Fibroblast of lung (primary cell): ENCODE results near the gene DNM3. TPM values are rescaled to one million over a fixed set of nuclear protein-coding genes. Genes with fewer than 3 reads are reported as not detected.

ENCODE experiments used
- DNase-seq, 2 donors: peaks; one replicate each; pipeline versions ENCODE4 v3.0.0 to v3.0.0-alpha.2; 2010; ENCODE audit warnings: low read depth in 2 of 2
- H2AFZ ChIP-seq: 2 replicates; pipeline ENCODE4 v1.5.1; 2012; ENCODE audit warnings: low read length, control low read depth, inconsistent platforms
- H3K27ac ChIP-seq: 2 replicates; pipeline ENCODE4 v1.5.1; 2011; ENCODE audit warnings: low read length, control low read depth; ENCODE audit not compliant: insufficient read depth
- H3K27me3 ChIP-seq: 2 replicates; pipeline ENCODE4 v1.5.1; 2011; ENCODE audit warnings: mild to moderate bottlenecking, low read length; ENCODE audit not compliant: control insufficient read depth, insufficient read depth
- H3K36me3 ChIP-seq: 2 replicates; pipeline ENCODE4 v1.5.1; 2011; ENCODE audit warnings: low read length; ENCODE audit not compliant: control insufficient read depth, insufficient read depth
- H3K4me1 ChIP-seq: 2 replicates; pipeline ENCODE4 v1.5.1; 2011; ENCODE audit warnings: low read length; ENCODE audit not compliant: control insufficient read depth, insufficient read depth; ENCODE audit errors: extremely low read depth
- H3K4me2 ChIP-seq: 2 replicates; pipeline ENCODE4 v1.5.1; 2011; ENCODE audit warnings: low read length, control low read depth; ENCODE audit not compliant: insufficient read depth; ENCODE audit errors: extremely low read depth
- H3K4me3 ChIP-seq, 4 experiments: fragments of 200-600 bp in 1 of 4; sonication (generic) in 1 of 4; replicated peaks in 1 of 4; 2 replicates each; pipeline ENCODE4 v1.5.1; 2011 to 2016; ENCODE audit warnings: low read length in 4 of 4, low read depth in 3 of 4, mild to moderate bottlenecking in 3 of 4, control low read depth in 2 of 4, inconsistent platforms in 1 of 4, mixed read lengths in 1 of 4; ENCODE audit not compliant: insufficient read depth in 1 of 4; ENCODE audit errors: control extremely low read depth in 1 of 4
- H3K79me2 ChIP-seq: 2 replicates; pipeline ENCODE4 v1.5.1; 2012; ENCODE audit warnings: mild to moderate bottlenecking, low read length, inconsistent platforms; ENCODE audit not compliant: control insufficient read depth, insufficient read depth
- H3K9ac ChIP-seq: 2 replicates; pipeline ENCODE4 v1.5.1; 2011; ENCODE audit warnings: mild to moderate bottlenecking, low read length, control low read depth; ENCODE audit not compliant: insufficient read depth
- H3K9me3 ChIP-seq: 2 replicates; pipeline ENCODE4 v1.5.1; 2012; ENCODE audit warnings: low read depth, low read length; ENCODE audit not compliant: control insufficient read depth, insufficient read depth
- H4K20me1 ChIP-seq: 2 replicates; pipeline ENCODE4 v1.5.1; 2011; ENCODE audit warnings: low read length; ENCODE audit not compliant: control insufficient read depth, insufficient read depth; ENCODE audit errors: extremely low read depth
- CTCF ChIP-seq, 2 donors: IDR thresholded peaks in 1 of 2; conservative IDR thresholded peaks in 1 of 2; 1 replicate in 1 of 2; 2 replicates in 1 of 2; pipeline ENCODE4 v1.5.1; 2011 to 2012; ENCODE audit warnings: low read length in 2 of 2, control low read depth in 1 of 2, inconsistent platforms in 1 of 2, low read depth in 1 of 2, mild to moderate bottlenecking in 1 of 2
- EZH2 ChIP-seq: IDR thresholded peaks from 2 replicates; pipeline ENCODE4 v1.5.1; 2012; ENCODE audit warnings: low read length, control low read depth, mild to moderate bottlenecking; ENCODE audit errors: missing control alignments
- polyA plus RNA-seq, 2 donors: library from polyadenylated mRNA; depleted of rRNA in 1 of 2; stranded (reverse) in 1 of 2; unstranded in 1 of 2; fragments of >200 nt; gene quantifications; 2 replicates each; pipeline ENCODE4 v1.2.1, GENCODE V29; 2011 to 2012; ENCODE audit warnings: missing spikeins in 1 of 2
- total RNA-seq: library from RNA; depleted of rRNA; stranded (reverse); fragments of >200 nt; gene quantifications from 2 replicates; pipeline ENCODE4 v1.2.1, GENCODE V29; 2014

DNM3 gene
- total and polyA plus RNA-seq, 2 donors (not counting 1 experiment from before 2014, with no cell fraction given): 1.6 to 3.6 TPM

- Histone ChIP-seq H2AFZ (no peak overlapping the region), H3K4me2 (no peak overlapping the region), H3K4me3 (no peak overlapping the region), H3K36me3 (no peaks in the 10 kb centered on the region), H4K20me1 (no peaks in the 10 kb centered on the region), H3K9me3 (no peaks in the 10 kb centered on the region), H3K79me2 (no peaks in the 10 kb centered on the region), H3K27ac (no peak overlapping the region), H3K9ac (no peak overlapping the region), H3K27me3 (no peaks in the 10 kb centered on the region), H3K4me1 (peaks cover 12% of the 10 kb centered on the region)
- no peak for DNase-seq
- no peak for TF ChIP-seq CTCF (conservative IDR thresholded peaks at IDR 0.05 in 1 of 2, IDR thresholded peaks at IDR 0.05 in 1 of 2; ENCODE audit: low read depth in 1 of 2, low read length in 2 of 2)
- no peak for TF ChIP-seq EZH2
These were observed 506.1 kb downstream of the DNM3 start for GRCh38 chr1:172347416-172347815.

- H3K27me3 ChIP-seq: no peaks in the 10 kb centered on the region
- TF ChIP-seq EZH2 (no peak), CTCF (conservative IDR thresholded peaks at IDR 0.05 in 1 of 2, IDR thresholded peaks at IDR 0.05 in 1 of 2; ENCODE audit: low read depth in 1 of 2, low read length in 2 of 2) (no peak)
- no peak overlapping the region for H3K27ac ChIP-seq
- no peak overlapping the region for H3K4me3 ChIP-seq
- H3K36me3 ChIP-seq: no peaks in the 10 kb centered on the region
- no peaks in the 10 kb centered on the region for H4K20me1 ChIP-seq
- H3K4me1 ChIP-seq: peaks cover 10% of the 10 kb centered on the region
- no peak for DNase-seq
- H3K79me2 ChIP-seq: no peaks in the 10 kb centered on the region
- no peak overlapping the region for H3K9ac ChIP-seq
- no peaks in the 10 kb centered on the region for H3K9me3 ChIP-seq
- H3K4me2 ChIP-seq: no peak overlapping the region
- no peak overlapping the region for H2AFZ ChIP-seq
These were observed 509.6 kb downstream of the DNM3 start for GRCh38 chr1:172350856-172351255.

- Histone ChIP-seq H2AFZ (no peak overlapping the region), H3K4me2 (no peak overlapping the region), H3K79me2 (no peaks in the 10 kb centered on the region), H3K27me3 (no peaks in the 10 kb centered on the region), H3K27ac (no peak overlapping the region), H3K9ac (no peak overlapping the region), H3K36me3 (no peaks in the 10 kb centered on the region), H3K4me3 (no peak overlapping the region), H3K4me1 (peaks cover 10% of the 10 kb centered on the region), H4K20me1 (no peaks in the 10 kb centered on the region), H3K9me3 (no peaks in the 10 kb centered on the region)
- no peak for TF ChIP-seq EZH2
- no peak for TF ChIP-seq CTCF (conservative IDR thresholded peaks at IDR 0.05 in 1 of 2, IDR thresholded peaks at IDR 0.05 in 1 of 2; ENCODE audit: low read depth in 1 of 2, low read length in 2 of 2)
- DNase-seq: peak; percentile 53 to 69
These were observed 510.0 kb downstream of the DNM3 start for GRCh38 chr1:172351346-172351745.
